MM.1S (cell line): ENCODE measurements around the gene EXOC3L1.
A peak's percentile ranks its signal among the peaks of the same experiment; 100 is the strongest.

ENCODE experiments used
- DNase-seq: peaks from one replicate; pipeline ENCODE4 v3.0.0-alpha.2; 2015
- H2AFZ ChIP-seq: fragments of 300-600 bp; sonication (generic); 2 replicates; pipeline ENCODE4 v1.6.0; 2016; ENCODE audit warnings: antibody characterized with exemption, low read length
- H3F3A ChIP-seq: fragments of 300-600 bp; sonication (generic); 2 replicates; pipeline ENCODE4 v1.6.1; 2016; ENCODE audit warnings: mild to moderate bottlenecking, antibody characterized with exemption, low read length, moderate library complexity, mixed read lengths; ENCODE audit not compliant: insufficient read depth
- H3K27ac ChIP-seq: fragments of 300-600 bp; sonication (generic); 2 replicates; pipeline ENCODE4 v1.5.1; 2016; ENCODE audit warnings: mild to moderate bottlenecking, low read length
- H3K27me3 ChIP-seq: fragments of 300-600 bp; sonication (generic); replicated peaks from 2 replicates; pipeline ENCODE4 v1.6.0; 2016; ENCODE audit warnings: low read length; ENCODE audit not compliant: insufficient read depth
- H3K36me3 ChIP-seq: fragments of 300-600 bp; sonication (generic); replicated peaks from 2 replicates; pipeline ENCODE4 v1.6.1; 2016; ENCODE audit warnings: mild to moderate bottlenecking, low read length, mixed read lengths; ENCODE audit not compliant: insufficient read depth
- H3K4me1 ChIP-seq: fragments of 300-600 bp; sonication (generic); 2 replicates; pipeline ENCODE4 v1.6.1; 2016; ENCODE audit warnings: low read length, mixed read lengths
- H3K4me2 ChIP-seq: fragments of 300-600 bp; sonication (generic); 2 replicates; pipeline ENCODE4 v1.6.0; 2016; ENCODE audit warnings: low read depth, low read length
- H3K4me3 ChIP-seq: fragments of 300-600 bp; sonication (generic); 2 replicates; pipeline ENCODE4 v1.5.1; 2016; ENCODE audit warnings: low read length, mixed read lengths
- H3K79me2 ChIP-seq: fragments of 300-600 bp; sonication (generic); 2 replicates; pipeline ENCODE4 v1.6.1; 2016; ENCODE audit warnings: mixed run types, low read length, mixed read lengths
- H3K9ac ChIP-seq: fragments of 300-600 bp; sonication (generic); 2 replicates; pipeline ENCODE4 v1.6.1; 2016; ENCODE audit warnings: low read length, mixed read lengths
- H3K9me2 ChIP-seq: fragments of 300-600 bp; sonication (generic); replicated peaks from 2 replicates; pipeline ENCODE4 v1.6.1; 2016; ENCODE audit warnings: mild to moderate bottlenecking, low read length, mixed read lengths; ENCODE audit not compliant: insufficient read depth
- H3K9me3 ChIP-seq: fragments of 300-600 bp; sonication (generic); replicated peaks from 2 replicates; pipeline ENCODE4 v1.6.1; 2016; ENCODE audit warnings: mild to moderate bottlenecking, low read length, mixed read lengths; ENCODE audit not compliant: insufficient read depth
- H4K20me1 ChIP-seq: fragments of 300-600 bp; sonication (generic); 2 replicates; pipeline ENCODE4 v1.6.1; 2016; ENCODE audit warnings: mild to moderate bottlenecking, low read length, moderate library complexity, mixed read lengths; ENCODE audit not compliant: insufficient read depth
- EZH2 ChIP-seq: fragments of 300-600 bp; sonication (generic); optimal IDR thresholded peaks from 2 replicates; pipeline ENCODE3; 2017; ENCODE audit warnings: low read depth, mild to moderate bottlenecking, antibody characterized with exemption, low read length, mixed read lengths
- EZH2phosphoT487 ChIP-seq: fragments of 300-600 bp; sonication (generic); IDR thresholded peaks from 2 replicates; pipeline ENCODE4 v1.6.1; 2018; ENCODE audit warnings: antibody characterized with exemption, low read length
- TF ChIP-seq, protein P1 (sequence below): fragments of 300-600 bp; sonication (generic); IDR thresholded peaks from 2 replicates; pipeline ENCODE4 v1.5.1; 2016; ENCODE audit warnings: antibody characterized with exemption, low read length, mixed read lengths

EXOC3L1 gene

DNA sequence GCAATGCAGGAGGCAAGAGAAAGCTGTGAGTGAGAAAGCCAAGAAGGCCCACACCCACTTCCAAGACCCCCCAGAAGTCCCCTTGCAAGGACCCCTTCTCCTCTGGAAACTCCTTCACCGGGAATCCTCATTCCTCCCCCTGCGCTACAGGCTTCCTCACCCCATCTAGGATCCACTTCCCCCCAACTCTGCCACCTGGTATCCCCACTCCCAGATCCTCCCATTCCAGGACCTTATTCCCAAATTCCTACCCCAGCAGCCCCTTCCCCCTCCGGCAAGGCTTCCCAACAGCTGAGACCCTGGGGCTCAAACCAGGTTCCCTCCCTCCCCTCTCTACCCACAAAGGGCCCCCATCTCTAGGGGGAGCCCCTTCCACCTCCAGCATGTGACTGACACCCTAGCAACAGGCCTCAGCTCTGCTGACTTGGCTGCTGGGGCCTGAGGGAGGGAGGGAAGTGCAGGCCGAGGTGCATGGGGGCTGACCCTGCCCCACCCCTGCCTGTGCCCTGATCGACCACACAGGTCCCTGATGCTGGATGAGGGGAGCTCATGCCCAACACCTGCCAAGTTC lies 23.3 kb downstream of the EXOC3L1 start:
- Histone ChIP-seq H3K9ac (no peak overlapping the region), H3K9me2 (no peaks in the 10 kb centered on the region), H3F3A (peaks cover 16% of the 10 kb centered on the region), H2AFZ (no peak overlapping the region), H3K27me3 (no peaks in the 10 kb centered on the region), H3K4me2 (no peak overlapping the region), H3K79me2 (peaks cover 6% of the 10 kb centered on the region), H3K4me1 (peaks cover 39% of the 10 kb centered on the region), H3K27ac (no peak overlapping the region), H4K20me1 (no peaks in the 10 kb centered on the region), H3K4me3 (no peak overlapping the region), H3K36me3 (no peaks in the 10 kb centered on the region), H3K9me3 (no peaks in the 10 kb centered on the region)
- TF ChIP-seq EZH2, result no peak
- no peak for DNase-seq

DNA sequence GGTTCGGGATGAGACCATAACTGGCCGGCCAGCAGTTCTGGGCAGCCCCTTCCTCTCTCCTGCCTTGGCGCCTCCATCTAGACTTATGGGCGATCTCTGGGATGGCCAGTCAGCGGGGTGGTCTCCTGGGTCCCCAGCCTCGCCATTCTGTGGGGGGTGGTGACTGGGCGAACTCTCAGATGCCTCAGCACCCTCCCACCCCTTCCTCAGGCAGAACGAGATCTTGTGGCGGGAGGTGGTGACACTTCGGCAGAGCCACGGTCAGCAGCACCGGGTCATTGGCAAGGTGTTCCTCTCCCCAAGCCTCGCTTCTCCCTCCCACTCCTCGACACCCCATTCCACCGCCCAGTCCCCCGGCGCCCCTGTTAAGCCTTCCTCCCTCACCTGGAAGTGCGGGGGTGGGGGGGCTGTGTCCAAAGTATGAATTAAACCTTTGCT lies 23.8 kb downstream of the EXOC3L1 start:
- Histone ChIP-seq H3K9me3 (no peaks in the 10 kb centered on the region), H3K4me1 (peaks cover 34% of the 10 kb centered on the region), H3K4me2 (no peak overlapping the region), H3K9ac (no peak overlapping the region), H3K27ac (no peak overlapping the region), H2AFZ (no peak overlapping the region), H3K79me2 (peaks cover under 1% of the 10 kb centered on the region; the same call in 1 of the 2 replicates), H4K20me1 (no peaks in the 10 kb centered on the region), H3K27me3 (no peaks in the 10 kb centered on the region), H3K36me3 (no peaks in the 10 kb centered on the region), H3K9me2 (no peaks in the 10 kb centered on the region), H3K4me3 (no peak overlapping the region), H3F3A (peaks cover 11% of the 10 kb centered on the region)
- TF ChIP-seq, protein P1, sequence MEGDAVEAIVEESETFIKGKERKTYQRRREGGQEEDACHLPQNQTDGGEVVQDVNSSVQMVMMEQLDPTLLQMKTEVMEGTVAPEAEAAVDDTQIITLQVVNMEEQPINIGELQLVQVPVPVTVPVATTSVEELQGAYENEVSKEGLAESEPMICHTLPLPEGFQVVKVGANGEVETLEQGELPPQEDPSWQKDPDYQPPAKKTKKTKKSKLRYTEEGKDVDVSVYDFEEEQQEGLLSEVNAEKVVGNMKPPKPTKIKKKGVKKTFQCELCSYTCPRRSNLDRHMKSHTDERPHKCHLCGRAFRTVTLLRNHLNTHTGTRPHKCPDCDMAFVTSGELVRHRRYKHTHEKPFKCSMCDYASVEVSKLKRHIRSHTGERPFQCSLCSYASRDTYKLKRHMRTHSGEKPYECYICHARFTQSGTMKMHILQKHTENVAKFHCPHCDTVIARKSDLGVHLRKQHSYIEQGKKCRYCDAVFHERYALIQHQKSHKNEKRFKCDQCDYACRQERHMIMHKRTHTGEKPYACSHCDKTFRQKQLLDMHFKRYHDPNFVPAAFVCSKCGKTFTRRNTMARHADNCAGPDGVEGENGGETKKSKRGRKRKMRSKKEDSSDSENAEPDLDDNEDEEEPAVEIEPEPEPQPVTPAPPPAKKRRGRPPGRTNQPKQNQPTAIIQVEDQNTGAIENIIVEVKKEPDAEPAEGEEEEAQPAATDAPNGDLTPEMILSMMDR, result no peak
- TF ChIP-seq EZH2, result no peak
- no peak for TF ChIP-seq EZH2phosphoT487
- no peak for DNase-seq

DNA sequence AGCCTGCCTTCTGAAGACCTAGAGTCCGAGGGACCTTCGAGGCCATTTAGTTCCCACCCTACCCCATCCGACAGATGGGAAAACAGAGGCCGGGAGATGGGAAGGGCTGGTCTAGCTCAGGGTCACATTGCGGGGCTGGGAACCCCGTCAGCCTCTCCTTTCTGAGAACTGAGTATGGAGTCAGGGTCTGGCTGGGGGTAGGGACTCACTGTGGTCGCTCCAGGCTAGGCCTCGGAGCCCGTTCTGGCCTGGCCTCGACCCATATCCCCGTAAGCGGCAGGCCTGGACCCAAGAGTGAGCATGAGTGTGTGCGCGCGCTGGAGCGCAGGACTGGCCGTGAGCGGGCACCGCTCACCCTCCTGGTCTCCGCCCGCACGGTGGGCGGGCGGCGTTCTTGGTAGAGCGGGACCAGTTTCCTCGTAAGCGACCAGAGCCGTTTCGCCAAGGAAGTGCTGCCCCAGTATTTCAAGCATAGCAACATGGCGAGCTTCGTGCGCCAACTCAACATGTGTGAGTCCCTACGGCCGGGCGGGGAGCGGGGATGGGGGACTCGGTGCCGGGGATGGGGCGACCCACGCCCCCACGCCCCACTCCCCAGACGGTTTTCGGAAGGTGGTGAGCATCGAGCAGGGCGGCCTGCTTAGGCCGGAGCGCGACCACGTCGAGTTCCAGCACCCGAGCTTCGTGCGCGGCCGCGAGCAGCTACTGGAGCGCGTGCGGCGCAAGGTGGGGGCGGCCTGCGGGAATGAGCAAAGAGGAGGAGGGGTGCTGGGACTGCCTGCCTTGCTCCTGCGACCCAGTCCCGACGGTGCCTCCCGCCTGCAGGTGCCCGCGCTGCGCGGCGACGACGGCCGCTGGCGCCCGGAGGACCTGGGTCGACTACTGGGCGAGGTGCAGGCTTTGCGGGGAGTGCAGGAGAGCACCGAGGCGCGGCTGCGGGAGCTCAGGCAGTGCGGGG lies 24.5 kb downstream of the EXOC3L1 start:
- no peaks in the 10 kb centered on the region for H3K36me3 ChIP-seq
- H3K4me2 ChIP-seq, result peak overlapping the region; percentile 67; the same call in 1 of the 2 replicates
- peaks cover 31% of the 10 kb centered on the region for H3K4me1 ChIP-seq
- H3K9ac ChIP-seq, result peak overlapping the region; percentile 60; the same call in 1 of the 2 replicates
- H3K9me2 ChIP-seq, result no peaks in the 10 kb centered on the region
- H2AFZ ChIP-seq, result no peak overlapping the region
- H3K27ac ChIP-seq, result peak overlapping the region; percentile 38; the same call in 1 of the 2 replicates
- H3K4me3 ChIP-seq, result 0 out of 2 replicates have a peak overlapping the region, but pooled peaks have one; percentile 52
- no peaks in the 10 kb centered on the region for H4K20me1 ChIP-seq
- H3K27me3 ChIP-seq, result no peaks in the 10 kb centered on the region
- TF ChIP-seq, protein P1, result no peak
- TF ChIP-seq EZH2, result no peak
- no peak for TF ChIP-seq EZH2phosphoT487
- H3K9me3 ChIP-seq, result no peaks in the 10 kb centered on the region
- no peaks in the 10 kb centered on the region for H3K79me2 ChIP-seq
- H3F3A ChIP-seq, result peaks cover 6% of the 10 kb centered on the region
- DNase-seq, result no peak
